NCI-H2196 treated with DMSO at 0.1 percent for 48 hours (cell line): ENCODE results near the gene PTMA.
"Not testable (repeated sequence)": the region's sequence is repeated elsewhere in the genome, so short reads cannot be mapped to it uniquely, and the experiment has no call there.

Experiments used
- DNase-seq: peaks from one replicate; lab custom pipeline; 2025; ENCODE audit not compliant: unreplicated experiment; lab: John Stamatoyannopoulos, UW

The PTMA gene

DNA sequence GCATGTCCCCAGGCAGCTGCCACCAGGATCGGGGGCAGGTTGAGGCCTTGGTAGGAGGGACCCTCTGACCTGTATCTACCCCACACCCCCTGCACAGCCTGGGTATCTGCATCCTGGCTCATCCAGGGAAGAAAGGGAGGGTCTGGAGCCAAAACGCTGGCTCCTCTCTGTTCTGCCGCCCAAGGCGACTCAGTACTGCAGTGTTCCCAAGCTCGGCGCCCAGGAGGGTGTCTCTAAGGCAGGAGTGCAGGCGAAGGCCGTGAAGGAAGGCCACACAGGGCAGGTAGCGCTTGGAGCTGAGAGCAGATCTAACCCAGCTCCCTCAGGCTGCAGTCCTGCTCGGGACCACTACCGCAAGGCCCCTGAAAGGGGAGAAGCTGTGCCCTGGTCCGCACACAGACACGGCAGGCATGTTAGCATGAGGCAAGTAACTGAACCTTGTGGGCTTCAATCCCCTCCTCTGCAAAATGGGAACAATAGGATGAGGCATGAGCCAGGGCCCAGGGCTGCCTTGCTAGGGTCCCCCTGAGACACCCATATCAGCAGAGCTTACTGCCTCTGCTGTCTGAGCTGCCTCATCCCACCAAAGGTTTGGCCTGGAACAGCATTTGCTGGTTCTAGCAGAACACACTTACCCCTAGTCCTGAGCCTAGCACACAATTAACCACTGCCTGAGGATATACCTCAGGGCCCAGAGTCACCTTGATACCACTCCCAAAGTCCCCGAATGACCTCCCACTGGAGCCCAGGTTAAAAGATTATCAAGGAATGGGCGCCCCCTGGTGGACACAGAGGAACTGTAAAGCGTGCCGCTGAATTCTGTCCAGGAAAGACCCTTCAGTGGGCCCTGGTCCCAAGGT lies 6.5 kb downstream of the PTMA start:
- peak; percentile 43 for DNase-seq

DNA sequence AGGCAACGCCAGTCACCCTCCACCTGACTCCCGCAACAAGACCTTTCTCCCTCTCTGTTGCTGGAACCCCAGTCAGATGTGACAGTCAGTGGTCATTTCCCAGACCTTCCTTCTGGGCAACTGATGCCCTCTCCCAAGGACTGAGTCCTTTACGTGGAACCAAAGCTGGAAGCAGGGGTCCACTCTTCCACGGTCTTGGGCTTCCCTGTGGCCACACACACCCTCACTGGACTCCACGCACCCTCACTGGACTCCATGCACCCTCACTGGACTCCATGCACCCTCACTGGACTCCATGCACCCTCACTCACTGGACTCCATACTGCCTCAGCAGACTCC lies 7.1 kb downstream of the PTMA start:
- no peak for DNase-seq

DNA sequence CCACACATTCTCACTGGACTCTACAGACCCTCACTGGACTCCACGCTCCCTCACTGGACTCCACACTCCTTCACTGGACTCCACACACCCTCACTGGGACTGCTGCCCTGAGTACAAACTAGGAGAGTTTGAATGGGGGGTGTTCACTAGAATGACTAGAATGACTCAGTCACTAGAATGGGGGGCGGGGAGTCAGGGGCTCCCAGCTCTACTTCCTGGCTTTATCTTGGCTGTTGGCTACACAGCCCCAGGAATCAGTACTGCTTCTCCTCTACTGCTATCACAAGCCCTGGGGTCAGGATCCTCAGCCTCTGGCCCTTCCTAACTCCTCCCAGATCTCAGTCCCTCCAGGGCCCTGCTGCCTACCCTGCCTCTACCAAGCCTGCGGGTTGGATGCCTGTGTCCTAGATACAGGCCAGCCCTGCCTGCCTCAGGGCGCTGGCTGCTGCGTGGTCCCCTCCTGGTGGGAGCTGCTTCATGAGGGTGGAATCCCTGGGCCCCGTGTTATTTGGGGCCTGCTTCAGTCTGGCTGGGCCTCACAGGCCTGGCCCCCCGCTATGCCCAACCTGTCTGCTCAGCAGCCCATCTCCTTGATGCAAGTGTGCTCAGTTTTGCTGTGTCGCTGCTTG lies 7.8 kb downstream of the PTMA start:
- DNase-seq: no peak

DNA sequence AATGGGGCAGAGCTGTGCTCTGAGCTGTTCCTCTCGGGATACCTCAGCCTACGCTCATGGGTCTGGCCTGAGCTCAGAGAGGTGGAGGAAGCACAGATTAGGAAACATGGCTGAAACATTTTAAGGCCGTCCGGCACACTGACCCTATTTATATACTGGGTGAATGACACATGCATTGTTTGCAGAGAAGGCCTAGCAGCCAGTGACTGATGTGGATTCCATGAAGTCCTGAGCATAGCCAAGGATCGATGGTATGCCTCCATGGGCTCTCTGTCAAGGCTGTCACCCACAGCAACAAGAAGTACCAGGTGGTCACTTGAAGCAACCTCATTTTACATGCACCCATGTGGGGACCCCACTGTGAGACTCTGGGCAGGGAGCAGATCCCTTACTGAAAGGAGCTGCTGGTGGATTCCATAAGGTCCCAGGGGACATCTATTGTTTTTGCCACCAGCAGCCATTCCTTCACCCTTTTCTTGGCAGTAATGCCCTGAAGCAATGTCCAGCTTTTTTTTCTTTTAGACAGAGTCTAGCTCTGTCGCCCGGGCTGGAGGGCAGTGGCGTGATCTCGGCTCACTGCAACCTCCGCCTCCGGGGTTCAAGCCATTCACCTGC lies 8.4 kb downstream of the PTMA start:
- DNase-seq: no peak

DNA sequence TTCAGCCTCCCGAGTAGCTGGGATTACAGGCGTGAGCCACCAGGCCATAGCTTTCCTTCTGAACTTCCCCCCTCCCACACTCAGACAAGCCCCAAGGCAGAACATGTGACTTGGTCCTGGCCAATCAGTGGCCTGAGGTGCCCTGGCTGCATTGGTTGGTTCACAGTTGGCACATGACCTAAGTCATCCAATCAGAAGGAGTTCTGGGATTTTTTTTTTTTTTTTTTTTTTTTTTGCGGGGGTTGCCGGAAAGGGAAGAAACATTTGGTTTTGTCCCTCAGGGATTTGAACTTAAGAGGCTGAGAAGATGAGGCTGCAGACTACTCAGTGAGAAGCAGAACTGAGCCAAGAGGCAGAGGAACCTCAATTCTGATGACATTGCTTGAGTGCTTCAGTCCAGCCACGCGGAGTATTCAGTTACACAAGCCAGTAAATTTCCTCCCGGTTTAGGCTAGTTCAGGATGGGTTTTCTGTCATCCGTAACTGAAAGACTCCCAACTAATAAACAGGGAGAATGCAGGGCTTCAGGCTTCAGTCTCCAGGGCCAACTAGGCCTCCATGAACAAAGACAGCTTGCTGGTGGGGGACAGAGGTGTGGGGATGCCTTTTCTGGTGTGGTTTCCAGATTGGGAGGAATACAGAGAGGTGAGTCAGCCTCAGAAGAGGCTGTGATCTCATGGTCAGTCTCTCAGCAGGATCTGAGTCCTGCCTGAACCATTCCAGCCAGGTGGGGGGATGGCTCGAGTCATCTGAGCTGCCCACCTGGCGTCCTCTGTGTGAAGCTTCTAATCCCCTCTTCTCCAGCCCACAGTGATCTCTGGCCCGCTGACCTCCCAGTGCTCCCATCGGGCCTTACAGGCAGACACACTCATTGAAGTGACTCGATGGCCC lies 9.2 kb downstream of the PTMA start:
- peak; percentile 20 for DNase-seq

DNA sequence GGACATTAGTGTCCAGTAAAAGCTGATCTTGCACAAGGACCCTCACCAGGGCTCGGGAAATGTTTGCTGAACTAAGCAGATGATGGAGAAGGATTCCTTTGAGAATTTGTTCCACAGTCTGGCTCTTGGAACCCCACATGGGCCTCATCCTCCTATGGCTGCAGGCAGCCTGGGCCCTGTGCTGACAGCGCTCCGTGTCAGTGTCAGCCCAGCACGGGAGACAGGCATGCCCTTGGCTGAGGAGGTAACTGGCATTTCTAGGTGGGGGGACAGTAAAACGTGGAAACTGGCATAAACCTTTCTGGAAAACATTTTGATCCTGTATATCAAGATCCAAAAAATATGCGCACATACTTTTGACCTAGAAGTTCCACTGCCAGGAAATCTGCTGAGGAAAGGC lies 10.5 kb downstream of the PTMA start:
- no peak for DNase-seq

DNA sequence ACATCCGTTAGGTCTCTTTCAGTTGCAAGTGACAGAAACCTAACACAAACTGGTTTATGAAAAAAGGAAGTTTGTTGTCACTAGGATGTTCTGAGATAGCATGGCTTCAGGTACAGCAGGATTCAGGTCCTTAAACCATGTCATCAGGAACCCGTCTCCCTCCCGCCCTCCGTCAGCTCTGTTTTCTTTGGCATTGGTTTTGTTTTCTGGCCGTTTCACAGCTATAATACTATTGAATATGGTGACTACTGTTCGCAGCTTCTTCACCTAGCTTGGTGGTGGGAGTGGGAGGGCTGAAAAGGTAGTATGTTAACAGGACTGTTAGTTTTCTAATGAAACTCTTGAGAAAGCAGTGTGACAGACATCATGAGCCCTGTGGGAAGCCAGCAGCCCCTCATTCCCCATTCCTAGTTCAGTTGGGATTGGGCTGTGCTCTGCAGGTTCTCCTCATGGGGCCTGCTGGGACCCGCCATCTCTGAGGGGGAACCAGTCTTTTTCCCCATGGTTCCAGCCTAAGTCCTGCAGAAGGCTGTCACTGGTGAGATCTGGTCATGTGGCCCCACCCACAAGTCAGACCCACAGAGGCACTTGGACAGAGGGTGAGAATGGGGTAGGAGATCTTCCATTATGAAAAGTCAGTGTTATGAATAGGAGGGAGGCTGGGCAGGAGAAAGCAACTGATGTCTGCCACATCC lies 12.1 kb downstream of the PTMA start:
- DNase-seq: no peak

DNA sequence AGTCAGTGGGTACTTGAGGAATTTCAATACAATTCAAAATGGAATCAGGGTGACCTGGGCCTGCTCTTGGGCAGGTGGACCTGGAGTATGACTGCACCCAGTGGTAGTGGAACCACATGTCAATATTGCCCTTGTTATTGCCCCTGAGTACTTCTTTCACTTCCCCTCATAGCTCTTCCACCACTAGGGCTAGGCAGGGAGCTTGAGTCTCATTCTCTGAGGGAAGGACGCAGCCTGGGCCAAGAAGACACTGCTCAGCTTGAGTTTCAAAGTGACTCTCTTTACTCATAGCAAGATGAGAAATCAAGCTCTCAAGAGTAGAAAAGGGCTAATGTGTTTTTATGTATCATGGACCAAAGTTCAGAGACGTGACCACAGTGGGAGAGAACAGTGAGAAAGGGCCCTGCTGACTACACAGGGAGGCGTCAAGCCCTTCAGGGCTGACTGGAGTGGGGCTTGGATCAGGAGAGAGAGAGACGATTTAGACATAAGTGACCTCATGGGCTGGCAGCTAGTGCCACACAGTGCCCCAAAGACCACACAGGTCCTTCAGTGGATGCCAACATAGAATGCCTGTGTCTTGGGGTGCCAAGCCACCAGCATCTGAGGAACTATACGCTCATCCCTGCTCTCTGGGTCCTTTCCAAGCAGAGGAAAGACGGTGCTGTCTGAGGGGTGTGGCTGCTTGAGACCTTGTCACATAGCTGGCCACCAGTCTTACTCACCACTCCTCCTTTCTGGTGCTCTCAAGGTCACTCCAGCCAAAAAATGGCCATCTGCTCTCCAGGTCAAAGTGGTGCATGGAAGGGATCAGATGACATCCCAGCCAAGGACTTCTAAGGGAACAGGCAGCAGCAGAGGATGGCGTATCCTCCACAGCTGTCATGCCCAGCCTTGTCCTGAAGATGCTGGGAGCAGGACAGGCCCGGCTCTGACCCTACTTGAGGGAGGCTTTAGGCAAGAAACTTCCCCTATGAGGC lies 13.0 kb downstream of the PTMA start:
- DNase-seq: no peak

DNA sequence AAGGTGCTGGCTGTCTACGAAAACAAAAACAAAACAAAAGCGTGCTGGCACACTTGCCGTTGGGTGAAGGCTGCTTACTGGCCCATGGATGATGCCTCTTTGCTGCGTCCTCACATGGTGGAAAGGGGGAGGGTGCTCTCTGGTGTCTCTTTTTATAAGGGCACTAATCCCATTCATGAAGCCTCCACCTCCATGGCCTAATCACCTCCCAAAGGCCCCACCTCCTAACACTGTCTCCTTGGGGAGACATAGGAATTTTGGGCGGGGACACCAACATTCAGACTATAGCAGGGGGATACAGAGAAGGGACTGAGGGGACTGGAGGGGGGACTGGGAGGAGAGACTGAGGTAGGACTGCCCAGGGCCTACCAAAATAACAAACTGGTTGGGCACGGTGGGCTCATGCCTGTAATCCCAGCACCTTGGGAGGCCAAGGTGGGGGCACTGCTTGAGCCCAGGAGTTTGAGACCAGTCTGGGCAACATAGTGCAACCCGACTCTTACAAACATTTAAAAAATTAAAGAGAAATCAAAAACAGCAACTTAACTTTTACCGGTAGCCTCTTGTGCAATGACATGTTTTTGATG lies 14.5 kb downstream of the PTMA start:
- DNase-seq: no peak

DNA sequence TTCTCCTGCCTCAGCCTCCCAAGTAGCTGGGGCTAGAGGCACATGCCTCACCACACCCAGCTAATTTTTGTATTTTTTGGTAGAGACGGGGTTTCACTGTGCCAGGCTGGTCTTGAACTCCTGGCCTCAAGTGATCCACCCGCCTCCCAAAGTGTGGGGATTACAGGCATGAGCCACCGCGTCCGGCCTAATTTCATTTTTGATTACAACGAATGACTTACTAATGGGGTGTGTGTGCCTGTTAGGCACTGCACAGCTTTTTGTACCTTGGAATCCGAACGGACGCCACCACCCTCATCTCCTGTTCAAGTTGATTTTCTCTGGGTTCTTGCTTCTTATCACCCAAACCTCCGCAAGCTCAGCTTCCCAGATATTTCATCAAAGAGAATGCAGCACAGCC lies 17.2 kb downstream of the PTMA start:
- no peak for DNase-seq

DNA sequence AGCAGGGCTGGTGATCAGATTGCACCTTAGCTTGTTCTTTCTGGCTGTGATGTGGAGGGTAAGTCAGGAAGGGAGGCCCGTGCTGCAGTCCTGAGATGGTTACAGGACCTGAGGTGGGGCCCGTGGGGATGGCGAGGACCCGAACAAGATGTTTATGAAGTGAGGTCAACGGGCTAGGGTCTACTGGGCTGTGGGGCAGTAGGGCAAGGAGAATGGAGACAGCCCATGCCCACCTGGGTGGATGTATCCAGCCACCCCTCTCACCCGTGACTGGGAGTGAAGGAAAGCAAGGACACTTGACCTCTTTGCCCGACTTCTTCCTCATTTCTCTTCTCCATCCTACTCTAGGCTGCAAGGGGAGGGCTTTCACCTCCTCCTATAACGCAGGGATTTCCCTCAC lies 18.0 kb downstream of the PTMA start:
- no peak for DNase-seq

DNA sequence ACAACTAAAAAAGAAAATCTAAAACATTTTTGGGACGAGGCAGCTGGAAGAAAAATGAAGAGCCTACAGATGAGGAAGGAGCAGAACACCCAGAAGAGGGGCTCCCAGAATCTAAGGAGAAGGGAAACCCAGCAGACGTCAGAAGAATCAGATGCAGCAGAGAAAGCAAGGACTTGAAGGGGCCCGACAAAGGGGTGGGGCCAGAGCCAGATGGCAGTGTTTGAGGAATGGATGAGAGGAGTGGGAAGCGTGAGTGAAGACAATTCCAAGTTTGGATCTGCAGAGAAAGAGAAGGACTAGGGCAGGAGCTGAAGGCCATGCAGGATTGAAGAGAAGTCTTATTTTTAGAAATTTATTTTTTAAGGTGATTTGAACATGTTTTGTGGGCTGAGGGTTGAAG lies 19.3 kb downstream of the PTMA start:
- no peak for DNase-seq

DNA sequence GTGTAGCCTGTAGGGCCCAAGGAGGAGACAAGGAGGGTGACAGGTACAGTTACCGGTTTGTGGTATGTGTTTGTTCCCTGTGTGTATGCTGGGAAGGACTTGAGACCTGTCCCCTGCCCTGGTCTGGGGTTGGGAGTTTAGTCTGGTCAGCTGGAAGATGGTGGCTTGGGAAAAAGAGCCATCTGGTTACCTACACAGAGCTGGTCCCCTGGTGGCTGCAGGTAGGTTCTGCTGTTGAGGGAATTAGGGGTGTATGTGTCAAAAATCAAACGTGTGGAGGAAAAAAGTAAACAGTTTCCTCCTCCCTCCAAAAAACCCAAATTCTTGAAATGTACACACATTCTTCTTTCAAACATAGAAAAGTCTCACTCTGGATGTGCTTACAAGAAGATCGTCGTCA lies 24.3 kb downstream of the PTMA start:
- no peak for DNase-seq

DNA sequence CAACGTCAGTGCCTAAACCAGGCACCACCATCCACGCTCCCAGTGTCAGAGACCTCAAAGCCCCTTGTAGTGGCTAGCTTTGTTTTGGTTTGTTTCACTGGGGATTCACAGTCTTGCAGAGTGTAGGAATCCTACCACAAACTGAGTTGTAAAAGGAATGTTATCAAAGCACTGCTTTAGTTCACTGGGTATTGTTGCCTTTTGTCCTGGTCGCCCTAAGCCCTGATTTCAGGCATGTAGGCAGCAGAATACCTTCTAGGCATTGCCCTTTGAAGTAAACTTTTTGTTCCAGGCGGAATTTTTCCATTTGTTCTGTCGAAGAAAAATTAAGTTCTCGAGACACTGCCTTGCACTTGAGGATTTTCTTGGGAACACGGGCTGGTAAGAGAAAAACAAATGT lies 29.4 kb downstream of the PTMA start:
- DNase-seq: no peak

DNA sequence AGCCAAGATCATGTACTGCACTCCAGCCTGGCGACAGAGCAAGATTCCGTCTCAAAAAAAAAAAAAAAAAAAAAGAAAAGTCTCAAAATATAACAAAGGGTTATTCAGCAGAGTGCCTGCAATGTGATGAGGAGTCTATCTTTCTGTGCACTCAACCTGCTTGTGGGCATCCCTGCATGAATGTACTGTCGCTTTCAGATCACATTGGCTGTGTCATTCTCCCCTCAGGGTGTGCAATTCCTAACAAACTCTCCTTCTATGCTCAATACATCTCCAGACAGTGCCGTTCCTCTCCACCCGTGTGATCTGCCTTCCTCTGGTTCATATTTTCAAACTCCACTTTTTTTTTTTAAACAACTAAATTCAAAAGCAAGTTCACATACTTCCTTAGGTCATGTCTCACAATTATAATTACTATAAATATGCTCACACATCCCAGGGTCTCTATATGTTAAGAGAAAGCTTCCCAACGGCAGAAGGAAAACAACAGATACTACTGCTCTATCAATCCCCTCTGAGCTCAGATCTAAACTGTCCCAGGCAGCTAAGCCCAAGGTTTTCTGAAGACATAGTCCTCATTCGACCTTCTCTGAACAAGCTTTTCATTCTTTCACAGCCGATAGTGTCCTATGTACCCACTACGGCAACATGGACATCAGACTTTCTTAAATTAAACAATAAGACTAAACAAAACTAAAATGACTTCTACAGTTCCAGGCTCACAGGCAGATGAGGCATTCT lies 35.2 kb downstream of the PTMA start:
- DNase-seq: no peak

DNA sequence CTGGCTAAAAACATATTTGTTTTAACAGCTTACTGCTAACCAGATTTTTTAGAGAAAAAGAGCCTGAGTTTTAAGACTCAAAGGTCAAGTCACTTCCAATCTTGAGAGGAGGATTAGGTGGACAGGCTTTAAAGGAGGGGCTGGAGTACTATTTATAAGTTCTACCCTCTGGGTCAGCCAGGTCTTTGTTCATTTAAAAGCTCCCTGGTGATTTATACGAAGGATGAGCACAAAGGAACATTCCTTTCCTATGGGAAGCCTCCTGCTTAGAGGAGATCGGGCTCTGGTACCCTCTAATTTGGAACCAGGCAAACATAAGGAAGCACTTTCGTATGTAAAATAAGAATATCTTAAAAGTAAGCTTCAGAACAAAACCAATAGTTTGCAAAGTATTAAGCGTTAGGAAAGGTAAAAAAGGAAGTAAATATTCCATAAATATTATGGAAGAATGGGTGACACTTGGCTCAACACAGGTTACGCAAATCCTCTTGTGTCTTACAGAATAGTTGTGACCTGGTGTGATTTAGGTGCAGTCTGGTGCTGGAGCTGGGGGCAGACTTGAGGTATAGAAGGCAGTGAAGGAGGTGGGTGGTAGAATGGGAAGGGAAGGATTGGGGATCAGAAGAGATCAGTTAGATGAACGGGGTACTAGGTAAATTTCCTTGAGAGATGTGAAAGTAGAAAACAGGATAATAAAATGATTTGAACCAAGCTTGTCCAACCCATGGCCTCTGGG lies 37.1 kb downstream of the PTMA start:
- DNase-seq: no peak

DNA sequence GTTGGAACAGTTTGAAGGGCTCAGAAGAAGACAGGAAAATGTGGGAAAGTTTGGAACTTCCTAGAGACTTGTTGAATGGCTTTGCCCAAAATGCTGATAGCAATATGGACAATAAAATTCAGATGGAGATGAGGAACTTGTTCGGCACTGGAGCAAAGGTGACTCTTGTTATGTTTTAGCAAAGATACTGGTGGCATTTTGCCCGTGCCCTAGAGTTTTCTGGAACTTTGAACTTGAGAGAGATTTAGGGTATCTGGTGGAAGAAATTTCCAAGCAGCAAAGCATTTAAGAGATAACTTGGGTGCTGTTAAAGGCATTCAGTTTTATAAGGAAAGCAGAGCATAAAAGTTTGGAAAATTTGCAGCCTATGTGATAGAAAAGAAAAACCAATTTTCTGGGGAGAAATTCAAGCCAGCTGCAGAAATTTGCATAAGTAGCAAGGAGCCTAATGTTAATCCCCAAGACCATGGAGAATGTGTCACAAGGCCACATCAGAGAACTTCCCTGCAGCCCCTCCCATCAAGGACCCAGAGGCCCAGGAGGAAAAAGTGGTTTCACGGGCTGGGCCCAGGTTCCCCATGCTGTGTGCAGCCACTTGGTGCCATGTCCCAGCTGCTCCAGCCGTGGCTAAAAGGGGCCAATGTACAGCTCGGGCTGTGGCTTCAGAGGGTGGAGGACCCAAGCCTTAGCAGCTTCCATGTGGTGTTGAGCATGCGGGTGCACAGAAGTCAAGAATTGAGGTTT lies 40.0 kb downstream of the PTMA start:
- DNase-seq: not testable (repeated sequence)
